K562 (cell line): ENCODE data around the gene NYAP1. TPM values are rescaled to one million over a fixed set of nuclear protein-coding genes. Genes with fewer than 3 reads are reported as not detected.
A peak's percentile ranks its signal among the peaks of the same experiment; 100 is the strongest.

ENCODE experiments used
- CAMTA2 ChIP-seq: fragments of 250-450 bp; sonication (Bioruptor Pico); conservative IDR thresholded peaks from 2 replicates; pipeline ENCODE4 v1.5.1; 2022
- CLOCK ChIP-seq: fragments of 250-450 bp; sonication (Bioruptor Pico); IDR thresholded peaks from 2 replicates; pipeline ENCODE4 v1.4.0; 2020; ENCODE audit warnings: mild to moderate bottlenecking, moderate library complexity, borderline replicate concordance
- CTCF ChIP-seq, 3 experiments: IDR thresholded peaks in 2 of 3; conservative IDR thresholded peaks in 1 of 3; 2 replicates each; pipeline ENCODE4 v1.5.1; 2011 to 2012; ENCODE audit warnings: low read length in 3 of 3, mild to moderate bottlenecking in 3 of 3, control low read depth in 2 of 3, improper control_type of control experiment in 1 of 3, inconsistent platforms in 1 of 3, low read depth in 1 of 3, mixed read lengths in 1 of 3, moderate library complexity in 1 of 3; ENCODE audit not compliant: insufficient read depth in 2 of 3
- EP300 ChIP-seq: IDR thresholded peaks from 2 replicates; pipeline ENCODE4 v1.6.1; 2012; ENCODE audit warnings: low read length, improper control_type of control experiment
- KLF16 ChIP-seq: IDR thresholded peaks from 2 replicates; pipeline ENCODE4 v1.6.1; 2016; ENCODE audit warnings: antibody characterized with exemption
- NRF1 ChIP-seq, 2 experiments: fragments of 450-650 bp; IDR thresholded peaks in 1 of 2; conservative IDR thresholded peaks in 1 of 2; 2 replicates each; pipeline ENCODE4 v1.6.1; 2014; ENCODE audit warnings: mild to moderate bottlenecking in 2 of 2
- NUFIP1 ChIP-seq: fragments of 450-650 bp; IDR thresholded peaks from 2 replicates; pipeline ENCODE4 v1.6.1; 2018; ENCODE audit not compliant: partially characterized antibody
- RBM39 ChIP-seq: fragments of 200-400 bp; formaldehyde crosslinking; optimal IDR thresholded peaks from 2 replicates; pipeline ENCODE3; 2018; ENCODE audit warnings: low read depth, low read length
- SMARCB1 ChIP-seq: IDR thresholded peaks from 2 replicates; pipeline ENCODE4 v1.6.1; 2011; ENCODE audit warnings: improper control_type of control experiment, low read depth; ENCODE audit not compliant: insufficient read length
- SNRNP70 ChIP-seq: fragments of 200-400 bp; formaldehyde crosslinking; optimal IDR thresholded peaks from 2 replicates; pipeline ENCODE3; 2017; ENCODE audit warnings: low read depth, low read length
- TAL1 ChIP-seq: fragments of 450-650 bp; IDR thresholded peaks from 2 replicates; pipeline ENCODE4 v1.6.1; 2016; ENCODE audit warnings: mild to moderate bottlenecking
- TCF3 ChIP-seq: sonication (generic); formaldehyde crosslinking; IDR thresholded peaks from 2 replicates; pipeline ENCODE4 v1.4.0; 2020; ENCODE audit warnings: mild to moderate bottlenecking, missing genetic modification reagents
- ZNF174 ChIP-seq: fragments of 250-450 bp; sonication (Bioruptor Pico); IDR thresholded peaks from 2 replicates; pipeline ENCODE4 v1.4.0; 2020; ENCODE audit warnings: mild to moderate bottlenecking
- ZNF707 ChIP-seq: fragments of 250-450 bp; sonication (Bioruptor Pico); conservative IDR thresholded peaks from 2 replicates; pipeline ENCODE4 v1.8.0; 2022; ENCODE audit warnings: inconsistent platforms, mild to moderate bottlenecking, moderate library complexity
- polyA plus RNA-seq, 8 experiments: library from polyadenylated mRNA; depleted of rRNA in 4 of 8; stranded (reverse) in 5 of 8; unstranded in 3 of 8; fragments of >200 nt; fragmentation: Nextera tagmentation in 2 of 8; fragmentation: Illumina TruSeq in 1 of 8; extraction: Ambion mirVana in 2 of 8; extraction: Trizol in 1 of 8; gene quantifications; 2 replicates each; pipeline versions ENCODE4 v1.2.1 to v1.2.3, GENCODE V29; 2011 to 2014; ENCODE audit warnings: inconsistent platforms in 1 of 8, missing spikeins in 1 of 8
- total RNA-seq, 7 experiments: library from RNA; depleted of rRNA in 6 of 7; stranded (reverse); fragments of >200 nt in 6 of 7; fragmentation: Illumina TruSeq in 2 of 7; extraction: Trizol in 2 of 7; gene quantifications; 2 replicates each; pipeline versions ENCODE4 v1.2.1 to v1.2.3, GENCODE V29; 2011 to 2021; ENCODE audit warnings: low replicate concordance in 1 of 7
- TF ChIP-seq, protein P1 (sequence below): fragments of 450-650 bp; IDR thresholded peaks from 2 replicates; pipeline ENCODE4 v1.6.1; 2016; ENCODE audit warnings: low read depth

The NYAP1 gene
- total and polyA plus RNA-seq, 9 of the 15 experiments (the other 6 are each of a cell fraction or from before 2014, with no cell fraction given), result 0.11 to 0.88 (median 0.22) TPM; not detected in 2

- TF ChIP-seq RBM39 (no peak), KLF16 (peak; percentile 39; the same call in 1 of the 2 replicates), CAMTA2 (CRISPR knock-in tag) (no peak), TAL1 (peak; percentile 50; the same call in 1 of the 2 replicates), CTCF (IDR thresholded peaks at IDR 0.05 in 2 of 3, conservative IDR thresholded peaks at IDR 0.05 in 1 of 3; ENCODE audit: insufficient read depth in 2 of 3, low read depth in 1 of 3, low read length in 3 of 3) (no peak), NUFIP1 (no peak), ZNF174 (CRISPR knock-in tag) (no peak), EP300 (peak; percentile 57; the same call in 1 of the 2 replicates), CLOCK (CRISPR knock-in tag) (no peak), SNRNP70 (no peak), SMARCB1 (no peak), ZNF707 (CRISPR knock-in tag) (no peak), NRF1 (conservative IDR thresholded peaks at IDR 0.05 in 1 of 2, IDR thresholded peaks at IDR 0.05 in 1 of 2) (no peak), TCF3 (peak; percentile 82)
- TF ChIP-seq, protein P1, sequence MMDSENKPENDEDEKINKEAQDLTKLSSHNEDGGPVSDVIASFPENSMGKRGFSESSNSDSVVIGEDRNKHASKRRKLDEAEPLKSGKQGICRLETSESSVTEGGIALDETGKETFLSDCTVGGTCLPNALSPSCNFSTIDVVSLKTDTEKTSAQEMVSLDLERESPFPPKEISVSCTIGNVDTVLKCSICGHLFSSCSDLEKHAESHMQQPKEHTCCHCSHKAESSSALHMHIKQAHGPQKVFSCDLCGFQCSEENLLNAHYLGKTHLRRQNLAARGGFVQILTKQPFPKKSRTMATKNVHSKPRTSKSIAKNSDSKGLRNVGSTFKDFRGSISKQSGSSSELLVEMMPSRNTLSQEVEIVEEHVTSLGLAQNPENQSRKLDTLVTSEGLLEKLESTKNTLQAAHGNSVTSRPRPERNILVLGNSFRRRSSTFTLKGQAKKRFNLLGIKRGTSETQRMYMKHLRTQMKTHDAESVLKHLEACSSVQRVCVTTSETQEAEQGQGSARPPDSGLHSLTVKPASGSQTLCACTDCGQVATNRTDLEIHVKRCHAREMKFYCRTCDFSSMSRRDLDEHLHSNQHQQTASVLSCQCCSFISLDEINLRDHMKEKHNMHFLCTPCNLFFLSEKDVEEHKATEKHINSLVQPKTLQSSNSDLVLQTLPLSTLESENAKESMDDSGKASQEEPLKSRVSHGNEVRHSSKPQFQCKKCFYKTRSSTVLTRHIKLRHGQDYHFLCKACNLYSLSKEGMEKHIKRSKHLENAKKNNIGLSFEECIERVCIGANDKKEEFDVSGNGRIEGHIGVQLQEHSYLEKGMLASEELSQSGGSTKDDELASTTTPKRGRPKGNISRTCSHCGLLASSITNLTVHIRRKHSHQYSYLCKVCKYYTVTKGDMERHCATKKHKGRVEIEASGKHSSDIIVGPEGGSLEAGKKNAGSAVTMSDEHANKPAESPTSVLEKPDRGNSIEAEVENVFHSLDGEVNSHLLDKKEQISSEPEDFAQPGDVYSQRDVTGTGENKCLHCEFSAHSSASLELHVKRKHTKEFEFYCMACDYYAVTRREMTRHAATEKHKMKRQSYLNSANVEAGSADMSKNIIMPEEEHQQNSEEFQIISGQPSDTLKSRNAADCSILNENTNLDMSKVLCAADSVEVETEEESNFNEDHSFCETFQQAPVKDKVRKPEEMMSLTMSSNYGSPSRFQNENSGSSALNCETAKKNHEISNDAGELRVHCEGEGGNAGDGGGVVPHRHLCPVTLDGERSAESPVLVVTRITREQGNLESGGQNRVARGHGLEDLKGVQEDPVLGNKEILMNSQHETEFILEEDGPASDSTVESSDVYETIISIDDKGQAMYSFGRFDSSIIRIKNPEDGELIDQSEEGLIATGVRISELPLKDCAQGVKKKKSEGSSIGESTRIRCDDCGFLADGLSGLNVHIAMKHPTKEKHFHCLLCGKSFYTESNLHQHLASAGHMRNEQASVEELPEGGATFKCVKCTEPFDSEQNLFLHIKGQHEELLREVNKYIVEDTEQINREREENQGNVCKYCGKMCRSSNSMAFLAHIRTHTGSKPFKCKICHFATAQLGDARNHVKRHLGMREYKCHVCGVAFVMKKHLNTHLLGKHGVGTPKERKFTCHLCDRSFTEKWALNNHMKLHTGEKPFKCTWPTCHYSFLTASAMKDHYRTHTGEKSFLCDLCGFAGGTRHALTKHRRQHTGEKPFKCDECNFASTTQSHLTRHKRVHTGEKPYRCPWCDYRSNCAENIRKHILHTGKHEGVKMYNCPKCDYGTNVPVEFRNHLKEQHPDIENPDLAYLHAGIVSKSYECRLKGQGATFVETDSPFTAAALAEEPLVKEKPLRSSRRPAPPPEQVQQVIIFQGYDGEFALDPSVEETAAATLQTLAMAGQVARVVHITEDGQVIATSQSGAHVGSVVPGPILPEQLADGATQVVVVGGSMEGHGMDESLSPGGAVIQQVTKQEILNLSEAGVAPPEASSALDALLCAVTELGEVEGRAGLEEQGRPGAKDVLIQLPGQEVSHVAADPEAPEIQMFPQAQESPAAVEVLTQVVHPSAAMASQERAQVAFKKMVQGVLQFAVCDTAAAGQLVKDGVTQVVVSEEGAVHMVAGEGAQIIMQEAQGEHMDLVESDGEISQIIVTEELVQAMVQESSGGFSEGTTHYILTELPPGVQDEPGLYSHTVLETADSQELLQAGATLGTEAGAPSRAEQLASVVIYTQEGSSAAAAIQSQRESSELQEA, result peak; percentile 55; the same call in 1 of the 2 replicates
Measured at GRCh38 chr7:100472854-100473499, 10.8 kb upstream of the NYAP1 start (continued).
